Esophagus squamous epithelium (tissue), 5 donors: ENCODE data around the gene RHEX. TPM values are rescaled to one million over a fixed set of nuclear protein-coding genes. Genes with fewer than 3 reads are reported as not detected.

ENCODE experiments used
- DNase-seq: peaks from one replicate; lab custom pipeline; 2025; lab: John Stamatoyannopoulos, UW
- H3K27ac ChIP-seq, 4 donors: fragments of 200-600 bp; sonication (generic); one replicate each; pipeline ENCODE4 v1.5.1; 2016 to 2019; ENCODE audit warnings: mild to moderate bottlenecking in 1 of 4
- H3K27me3 ChIP-seq, 4 donors: fragments of 200-600 bp; sonication (generic); 1 replicate in 3 of 4; 2 replicates in 1 of 4; pipeline versions ENCODE4 v1.5.1 to v1.6.0; 2017 to 2021; ENCODE audit warnings: antibody characterized with exemption in 1 of 4
- H3K36me3 ChIP-seq, 3 donors: fragments of 200-600 bp; sonication (generic); one replicate each; pipeline ENCODE4 v1.5.1; 2016 to 2019
- H3K4me1 ChIP-seq, 3 donors: fragments of 200-600 bp; sonication (generic); one replicate each; pipeline ENCODE4 v1.5.1; 2017 to 2019
- H3K4me3 ChIP-seq, 4 donors: fragments of 200-600 bp; sonication (generic); 1 replicate in 3 of 4; 2 replicates in 1 of 4; pipeline ENCODE4 v1.5.1; 2016 to 2019; ENCODE audit warnings: mild to moderate bottlenecking in 2 of 4, moderate library complexity in 1 of 4
- H3K9me3 ChIP-seq, 3 donors: fragments of 200-600 bp; sonication (generic); one replicate each; pipeline ENCODE4 v1.5.1; 2016 to 2019
- CTCF ChIP-seq, 6 experiments: fragments of 450-650 bp in 4 of 6; fragments of 200-600 bp in 2 of 6; sonication (generic) in 2 of 6; IDR thresholded peaks; one replicate each; pipeline ENCODE4 v1.5.1; 2016 to 2019; ENCODE audit warnings: antibody characterized with exemption in 6 of 6, mild to moderate bottlenecking in 4 of 6, moderate library complexity in 4 of 6
- POLR2A ChIP-seq, 4 donors: fragments of 450-650 bp; IDR thresholded peaks; one replicate each; pipeline ENCODE4 v1.6.1; 2017; ENCODE audit warnings: antibody characterized with exemption in 4 of 4, mild to moderate bottlenecking in 4 of 4, moderate library complexity in 3 of 4
- WGBS, 2 donors: methylation state at CpG; one replicate each; pipeline ENCODE4 v1.1.5; 2018; 5-methylcytosine and 5-hydroxymethylcytosine counted together
- intact Hi-C: fragments of 100-400 bp; cut with DNase I; formaldehyde crosslinking; loops from one replicate; pipeline ENCODE4 v1.15.0; 2022
- total RNA-seq, 4 donors: library from RNA; depleted of rRNA; stranded (reverse); fragments of >200 nt; gene quantifications; one replicate each; pipeline ENCODE4 v1.1.0, GENCODE V29; 2016
- donor health status: DM: yes; HTN: yes; CAD: no.

The RHEX gene
- total RNA-seq, 4 donors from 2014 or later, result 0.72 to 21.9 (median 4.5) TPM; not detected in 1

GRCh38 chr1:206074839-206075238 is 21.9 kb downstream of the RHEX start:
- no peaks in the 10 kb centered on the region for H3K36me3 ChIP-seq
- intact Hi-C loops, result no loop called here

GRCh38 chr1:206075786-206076755 is 23.1 kb downstream of the RHEX start:
- no peak overlapping the region for H3K4me3 ChIP-seq
- peak overlapping the region in 3 of 4 donors; percentile 6 to 52 (median 8) for H3K27ac ChIP-seq
- no peak for DNase-seq
- peaks cover 0 to 4% (median 0%) of the 10 kb centered on the region in 4 donors for H3K27me3 ChIP-seq
- intact Hi-C loops, result no loop called here
- H3K4me1 ChIP-seq, result peaks cover 0 to 17% (median 0%) of the 10 kb centered on the region in 3 donors
- TF ChIP-seq POLR2A (IDR thresholded peaks at IDR 0.05) (no peak), CTCF (IDR thresholded peaks at IDR 0.05) (no peak)
- no peaks in the 10 kb centered on the region for H3K9me3 ChIP-seq
- WGBS, 2 donors, result 20 to 41% methylated on average over 10 to 11 of the region's 11 CpGs
- no peaks in the 10 kb centered on the region for H3K36me3 ChIP-seq

More at GRCh38 chr1:206074839-206075238, 21.9 kb downstream of the RHEX start:
- WGBS, 2 donors, result 45 to 55% methylated on average over 3 of the region's 3 CpGs
- TF ChIP-seq CTCF (IDR thresholded peaks at IDR 0.05), result no peak
- TF ChIP-seq POLR2A (IDR thresholded peaks at IDR 0.05), result no peak
- no peak for DNase-seq
- no peak overlapping the region for H3K27ac ChIP-seq
- H3K27me3 ChIP-seq, result peaks cover 0 to 4% (median 0%) of the 10 kb centered on the region in 4 donors
- H3K4me3 ChIP-seq, result no peak overlapping the region
- H3K4me1 ChIP-seq, result peaks cover 0 to 17% (median 0%) of the 10 kb centered on the region in 3 donors
- no peaks in the 10 kb centered on the region for H3K9me3 ChIP-seq

DNA sequence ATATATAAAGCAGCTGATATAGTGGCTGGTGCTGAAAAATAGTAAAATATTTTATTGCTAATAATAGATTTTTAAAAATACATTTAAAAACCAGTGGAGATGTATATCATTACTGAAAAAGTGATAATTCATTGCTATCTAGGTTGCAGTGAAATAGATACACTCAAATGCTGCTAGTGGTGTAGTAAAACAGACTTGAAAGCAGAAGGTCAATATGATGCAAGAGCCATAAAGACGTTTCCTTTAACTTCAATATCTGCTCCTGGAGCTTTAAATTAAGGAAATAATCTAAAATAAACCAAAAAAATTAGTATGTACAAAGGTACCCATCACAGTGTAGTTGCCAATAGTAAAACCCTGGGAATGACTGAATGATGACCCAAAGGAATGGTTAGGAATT is 26.2 kb downstream of the RHEX start:
- H3K27ac ChIP-seq, result no peak overlapping the region
- TF ChIP-seq POLR2A (IDR thresholded peaks at IDR 0.05), result no peak
- 57 to 74% methylated on average over 1 of the region's 1 CpG for WGBS, 2 donors
- intact Hi-C loops, result no loop called here
- peaks cover 0 to 17% (median 0%) of the 10 kb centered on the region in 3 donors for H3K4me1 ChIP-seq
- no peaks in the 10 kb centered on the region for H3K9me3 ChIP-seq
- DNase-seq, result no peak
- peaks cover 0 to 4% (median 0%) of the 10 kb centered on the region in 4 donors for H3K27me3 ChIP-seq
- no peaks in the 10 kb centered on the region for H3K36me3 ChIP-seq
- H3K4me3 ChIP-seq, result no peak overlapping the region

DNA sequence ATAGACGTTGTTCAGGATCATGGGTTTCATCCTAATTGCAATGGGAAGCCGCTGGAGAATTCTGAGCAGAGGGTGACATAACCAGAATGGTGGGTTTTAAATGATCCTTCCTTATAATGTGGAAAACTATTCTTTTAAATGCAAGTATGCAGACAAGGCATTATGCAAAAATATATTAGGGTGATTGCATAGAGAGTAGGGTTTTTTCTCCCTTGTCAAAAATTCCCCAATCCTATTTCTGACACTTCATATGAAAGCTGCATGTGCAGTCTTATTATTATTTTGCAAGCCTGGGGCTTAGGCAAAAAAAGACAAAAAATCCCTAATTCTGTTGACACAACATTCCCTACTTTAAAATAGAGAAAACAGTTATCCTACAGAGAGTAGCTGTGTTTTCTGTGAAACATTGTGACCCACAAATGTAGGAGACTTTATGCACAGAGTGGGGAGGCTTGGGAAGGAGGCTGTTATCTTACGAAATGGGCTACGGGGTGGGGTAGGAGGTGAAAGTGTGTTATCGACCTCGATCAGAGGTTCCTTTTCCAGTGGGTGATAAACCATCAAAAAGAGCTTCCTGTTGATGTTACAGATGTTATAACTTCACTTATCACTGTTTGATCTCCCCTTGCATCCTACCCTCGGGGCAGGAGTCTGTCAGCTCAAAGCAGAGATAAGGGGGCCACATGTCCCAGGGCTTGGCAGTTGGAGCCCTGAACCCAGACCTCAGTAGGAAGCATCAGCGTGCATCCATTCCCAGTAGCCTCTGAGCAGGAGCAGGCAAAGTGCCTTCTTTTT is 27.2 kb downstream of the RHEX start:
- WGBS, 2 donors, result 51 to 53% methylated on average over 8 of the region's 8 CpGs
- Histone ChIP-seq H3K27ac (no peak overlapping the region), H3K27me3 (peaks cover 0 to 4% (median 0%) of the 10 kb centered on the region in 4 donors), H3K4me3 (no peak overlapping the region), H3K36me3 (no peaks in the 10 kb centered on the region), H3K4me1 (peaks cover 0 to 17% (median 0%) of the 10 kb centered on the region in 3 donors), H3K9me3 (no peaks in the 10 kb centered on the region)
- no peak for DNase-seq
- intact Hi-C loops, result no loop called here
- no peak for TF ChIP-seq POLR2A (IDR thresholded peaks at IDR 0.05)
- TF ChIP-seq CTCF (IDR thresholded peaks at IDR 0.05), result no peak

GRCh38 chr1:206081856-206082255 is 28.9 kb downstream of the RHEX start:
- Histone ChIP-seq H3K9me3 (no peaks in the 10 kb centered on the region), H3K4me1 (peaks cover 0 to under 1% (median 0%) of the 10 kb centered on the region in 3 donors), H3K36me3 (no peaks in the 10 kb centered on the region), H3K27ac (no peak overlapping the region), H3K4me3 (no peak overlapping the region), H3K27me3 (no peaks in the 10 kb centered on the region)
- no peak for DNase-seq
- WGBS, 2 donors, result 78 to 90% methylated on average over 5 of the region's 5 CpGs
- TF ChIP-seq POLR2A (IDR thresholded peaks at IDR 0.05) (no peak), CTCF (IDR thresholded peaks at IDR 0.05) (no peak)
- intact Hi-C loops, result no loop called here
